HEK293 (cell line): Measurements from ENCODE around the gene VPS13C.

Source experiments
- CTCF ChIA-PET: fragments of 350-600 bp; formaldehyde crosslinking; extraction: SDS; loops from one replicate; lab custom pipeline; 2021; ENCODE audit warnings: antibody characterized with exemption; lab: Yijun Ruan, JAX
- POLR2A ChIA-PET: fragments of 300-600 bp; formaldehyde crosslinking; extraction: SDS; loops from one replicate; lab custom pipeline; 2020; ENCODE audit warnings: antibody characterized with exemption, inconsistent platforms; lab: Yijun Ruan, JAX
- H3K27ac ChIP-seq: fragments of 200-500 bp; sonication (Bioruptor generic); 2 replicates; pipeline ENCODE4 v1.5.1; 2014; ENCODE audit warnings: low read depth, low read length, control low read depth, inconsistent platforms; ENCODE audit errors: extremely low read depth
- H3K36me3 ChIP-seq, 2 experiments: fragments of 200-500 bp in 1 of 2; sonication (Bioruptor generic) in 1 of 2; 1 replicate in 1 of 2; 2 replicates in 1 of 2; pipeline ENCODE4 v1.5.1; 2014 to 2017; ENCODE audit warnings: inconsistent platforms in 2 of 2, low read length in 2 of 2; ENCODE audit not compliant: control insufficient read depth in 2 of 2, insufficient read depth in 1 of 2
- H3K4me1 ChIP-seq: fragments of 200-500 bp; sonication (Bioruptor generic); 2 replicates; pipeline ENCODE4 v1.5.1; 2014; ENCODE audit warnings: mild to moderate bottlenecking, low read length, inconsistent platforms; ENCODE audit not compliant: control insufficient read depth, insufficient read depth
- H3K4me3 ChIP-seq: 2 replicates; pipeline ENCODE4 v1.5.1; 2011; ENCODE audit warnings: low read depth, mild to moderate bottlenecking, control low read depth, low read length, moderate library complexity
- H3K9me3 ChIP-seq: fragments of 200-500 bp; sonication (Bioruptor generic); 2 replicates; pipeline ENCODE4 v1.5.1; 2014; ENCODE audit warnings: low read depth, low read length, inconsistent platforms; ENCODE audit not compliant: control insufficient read depth, insufficient read depth
- HOXD13 ChIP-seq: sonication (generic); formaldehyde crosslinking; IDR thresholded peaks from 2 replicates; pipeline ENCODE4 v1.8.0; 2022; ENCODE audit warnings: missing genetic modification reagents, borderline replicate concordance
- MYNN ChIP-seq: fragments of 450-650 bp; formaldehyde crosslinking; IDR thresholded peaks from 2 replicates; pipeline ENCODE4 v1.5.1; 2016; ENCODE audit warnings: missing biosample characterization, missing genetic modification characterization, borderline replicate concordance
- ZBTB20 ChIP-seq: fragments of 450-650 bp; formaldehyde crosslinking; IDR thresholded peaks from 2 replicates; pipeline ENCODE4 v1.5.1; 2016; ENCODE audit warnings: missing biosample characterization, missing genetic modification characterization
- ZBTB7A ChIP-seq: fragments of 450-650 bp; formaldehyde crosslinking; IDR thresholded peaks from 2 replicates; pipeline ENCODE4 v1.5.1; 2016; ENCODE audit warnings: low read depth, missing biosample characterization, missing genetic modification characterization
- ZFHX2 ChIP-seq: fragments of 450-650 bp; formaldehyde crosslinking; conservative IDR thresholded peaks from 2 replicates; pipeline ENCODE4 v1.5.1; 2016; ENCODE audit warnings: missing biosample characterization, missing genetic modification characterization
- ZFP37 ChIP-seq: fragments of 450-650 bp; formaldehyde crosslinking; IDR thresholded peaks from 2 replicates; pipeline ENCODE4 v1.5.1; 2016; ENCODE audit warnings: missing biosample characterization, missing genetic modification characterization
- ZFP41 ChIP-seq: fragments of 450-650 bp; formaldehyde crosslinking; IDR thresholded peaks from 2 replicates; pipeline ENCODE4 v1.5.1; 2016; ENCODE audit warnings: missing biosample characterization, missing genetic modification characterization, borderline replicate concordance
- ZFP69B ChIP-seq: fragments of 450-650 bp; formaldehyde crosslinking; IDR thresholded peaks from 2 replicates; pipeline ENCODE4 v1.5.1; 2016; ENCODE audit warnings: missing biosample characterization, missing genetic modification characterization
- ZNF10 ChIP-seq: fragments of 450-650 bp; formaldehyde crosslinking; IDR thresholded peaks from 2 replicates; pipeline ENCODE4 v1.5.1; 2017; ENCODE audit warnings: missing biosample characterization, missing genetic modification characterization
- ZNF114 ChIP-seq: fragments of 450-650 bp; formaldehyde crosslinking; IDR thresholded peaks from 2 replicates; pipeline ENCODE4 v1.5.0; 2017; ENCODE audit warnings: missing biosample characterization, missing genetic modification characterization
- ZNF138 ChIP-seq: fragments of 450-650 bp; formaldehyde crosslinking; IDR thresholded peaks from 2 replicates; pipeline ENCODE4 v1.5.1; 2016; ENCODE audit warnings: missing biosample characterization, missing genetic modification characterization, borderline replicate concordance
- ZNF221 ChIP-seq: fragments of 450-650 bp; formaldehyde crosslinking; IDR thresholded peaks from 2 replicates; pipeline ENCODE4 v1.5.1; 2017; ENCODE audit warnings: missing biosample characterization, missing genetic modification characterization, borderline replicate concordance
- ZNF266 ChIP-seq: fragments of 450-650 bp; formaldehyde crosslinking; IDR thresholded peaks from 2 replicates; pipeline ENCODE4 v1.5.1; 2016; ENCODE audit warnings: missing biosample characterization, missing genetic modification characterization, low read depth
- ZNF311 ChIP-seq: fragments of 450-650 bp; formaldehyde crosslinking; IDR thresholded peaks from 2 replicates; pipeline ENCODE4 v1.5.1; 2017; ENCODE audit warnings: missing biosample characterization, missing genetic modification characterization, borderline replicate concordance
- ZNF341 ChIP-seq: fragments of 450-650 bp; formaldehyde crosslinking; IDR thresholded peaks from 2 replicates; pipeline ENCODE4; 2016; ENCODE audit warnings: low read depth, missing biosample characterization, missing genetic modification characterization
- ZNF416 ChIP-seq: fragments of 450-650 bp; formaldehyde crosslinking; IDR thresholded peaks from 2 replicates; pipeline ENCODE4 v1.5.1; 2016; ENCODE audit warnings: missing biosample characterization, missing genetic modification characterization
- ZNF423 ChIP-seq: fragments of 450-650 bp; formaldehyde crosslinking; IDR thresholded peaks from 2 replicates; pipeline ENCODE4 v1.5.1; 2016; ENCODE audit warnings: missing biosample characterization, missing genetic modification characterization
- ZNF571 ChIP-seq: fragments of 450-650 bp; formaldehyde crosslinking; IDR thresholded peaks from 2 replicates; pipeline ENCODE4 v1.5.0; 2017; ENCODE audit warnings: missing biosample characterization, missing genetic modification characterization
- ZNF596 ChIP-seq: fragments of 450-650 bp; IDR thresholded peaks from 2 replicates; pipeline ENCODE4 v1.5.0; 2018; ENCODE audit warnings: missing biosample characterization, mild to moderate bottlenecking, missing genetic modification characterization, moderate library complexity
- ZNF600 ChIP-seq: fragments of 450-650 bp; formaldehyde crosslinking; IDR thresholded peaks from 2 replicates; pipeline ENCODE4 v1.5.1; 2016; ENCODE audit warnings: missing biosample characterization, missing genetic modification characterization
- ZNF792 ChIP-seq: fragments of 450-650 bp; formaldehyde crosslinking; IDR thresholded peaks from 2 replicates; pipeline ENCODE4 v1.5.1; 2016; ENCODE audit warnings: missing biosample characterization, missing genetic modification characterization
- TF ChIP-seq, protein P1 (sequence below): fragments of 450-650 bp; formaldehyde crosslinking; IDR thresholded peaks from 2 replicates; pipeline ENCODE4 v1.5.1; 2016; ENCODE audit warnings: missing biosample characterization, missing genetic modification characterization, borderline replicate concordance
- TF ChIP-seq, protein P2 (sequence below): fragments of 450-650 bp; formaldehyde crosslinking; IDR thresholded peaks from 2 replicates; pipeline ENCODE4 v1.5.1; 2016; ENCODE audit warnings: missing biosample characterization, missing genetic modification characterization
- TF ChIP-seq, protein P3 (sequence below): fragments of 450-650 bp; formaldehyde crosslinking; IDR thresholded peaks from 2 replicates; pipeline ENCODE4 v1.5.1; 2016; ENCODE audit warnings: missing biosample characterization, missing genetic modification characterization
- TF ChIP-seq, protein P4 (sequence below): fragments of 450-650 bp; IDR thresholded peaks from 2 replicates; pipeline ENCODE4 v1.5.1; 2018; ENCODE audit warnings: missing biosample characterization, mild to moderate bottlenecking, missing genetic modification characterization

VPS13C gene

DNA sequence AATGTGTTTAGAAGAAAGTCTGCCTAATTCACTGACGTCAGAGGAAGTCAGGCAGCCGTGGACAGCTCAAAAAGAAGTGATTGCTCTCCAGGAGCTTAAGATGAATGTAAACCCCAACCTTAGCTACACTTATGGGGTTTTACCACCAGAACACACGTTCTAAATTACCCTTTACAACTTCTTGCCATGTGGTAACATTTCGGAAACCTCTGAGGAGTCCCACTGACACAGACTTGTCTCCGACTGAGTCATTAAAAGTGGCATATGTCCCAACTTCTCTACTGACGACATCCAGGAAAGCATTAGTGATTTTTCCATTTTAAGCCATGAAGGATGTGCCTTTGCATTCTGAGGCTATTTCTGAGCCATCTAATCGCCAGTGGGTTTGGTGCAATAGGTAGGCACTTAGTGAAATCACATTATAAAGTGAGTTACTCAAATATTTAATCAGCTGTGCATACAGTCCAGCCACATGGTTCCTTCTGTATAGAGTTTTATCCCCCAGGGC is 38.9 kb upstream of the VPS13C start (continued):
- TF ChIP-seq, protein P1, sequence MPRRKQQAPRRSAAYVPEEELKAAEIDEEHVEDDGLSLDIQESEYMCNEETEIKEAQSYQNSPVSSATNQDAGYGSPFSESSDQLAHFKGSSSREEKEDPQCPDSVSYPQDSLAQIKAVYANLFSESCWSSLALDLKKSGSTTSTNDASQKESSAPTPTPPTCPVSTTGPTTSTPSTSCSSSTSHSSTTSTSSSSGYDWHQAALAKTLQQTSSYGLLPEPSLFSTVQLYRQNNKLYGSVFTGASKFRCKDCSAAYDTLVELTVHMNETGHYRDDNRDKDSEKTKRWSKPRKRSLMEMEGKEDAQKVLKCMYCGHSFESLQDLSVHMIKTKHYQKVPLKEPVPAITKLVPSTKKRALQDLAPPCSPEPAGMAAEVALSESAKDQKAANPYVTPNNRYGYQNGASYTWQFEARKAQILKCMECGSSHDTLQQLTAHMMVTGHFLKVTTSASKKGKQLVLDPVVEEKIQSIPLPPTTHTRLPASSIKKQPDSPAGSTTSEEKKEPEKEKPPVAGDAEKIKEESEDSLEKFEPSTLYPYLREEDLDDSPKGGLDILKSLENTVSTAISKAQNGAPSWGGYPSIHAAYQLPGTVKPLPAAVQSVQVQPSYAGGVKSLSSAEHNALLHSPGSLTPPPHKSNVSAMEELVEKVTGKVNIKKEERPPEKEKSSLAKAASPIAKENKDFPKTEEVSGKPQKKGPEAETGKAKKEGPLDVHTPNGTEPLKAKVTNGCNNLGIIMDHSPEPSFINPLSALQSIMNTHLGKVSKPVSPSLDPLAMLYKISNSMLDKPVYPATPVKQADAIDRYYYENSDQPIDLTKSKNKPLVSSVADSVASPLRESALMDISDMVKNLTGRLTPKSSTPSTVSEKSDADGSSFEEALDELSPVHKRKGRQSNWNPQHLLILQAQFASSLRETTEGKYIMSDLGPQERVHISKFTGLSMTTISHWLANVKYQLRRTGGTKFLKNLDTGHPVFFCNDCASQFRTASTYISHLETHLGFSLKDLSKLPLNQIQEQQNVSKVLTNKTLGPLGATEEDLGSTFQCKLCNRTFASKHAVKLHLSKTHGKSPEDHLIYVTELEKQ (tag by site-specific recombination): no peak
- TF ChIP-seq ZFP41 (tag by site-specific recombination) (no peak), MYNN (tag by site-specific recombination) (no peak), ZNF792 (tag by site-specific recombination) (no peak), ZNF416 (tag by site-specific recombination) (no peak), ZNF266 (no peak), ZFP37 (no peak), ZNF114 (no peak)
- TF ChIP-seq, all 188 proteins: peak for 0

DNA sequence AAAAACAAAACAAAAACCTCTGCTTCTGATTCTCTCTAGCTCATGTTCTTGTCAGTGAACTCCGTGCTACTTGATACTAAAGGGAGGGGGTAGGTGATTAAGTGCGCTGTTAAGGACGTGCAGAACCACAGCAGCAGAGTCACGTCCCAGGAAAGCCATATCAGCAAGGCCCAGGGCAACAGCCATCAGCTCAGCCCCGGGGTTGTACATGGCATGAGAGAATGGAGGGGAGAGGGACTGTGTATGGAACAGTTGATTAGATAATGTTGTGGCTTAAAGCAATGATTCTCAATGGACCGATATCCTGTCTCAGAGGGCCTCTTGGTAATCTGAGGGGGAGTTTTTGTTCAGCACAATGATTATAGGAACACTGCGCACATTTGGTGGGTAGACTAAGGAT is 34.1 kb upstream of the VPS13C start:
- no peak overlapping the region for H3K4me3 ChIP-seq
- no peaks in the 10 kb centered on the region for H3K4me1 ChIP-seq
- H3K9me3 ChIP-seq: no peaks in the 10 kb centered on the region
- no peak overlapping the region for H3K27ac ChIP-seq
- CTCF ChIA-PET: interaction anchor here (0.7 kb wide), 1 partner anchor 35 kb away, joined by 3 read pairs; no protein-coding TSS in a partner anchor
- POLR2A ChIA-PET: no interaction called here
- H3K36me3 ChIP-seq: no peaks in the 10 kb centered on the region
- TF ChIP-seq ZNF341 (tag by site-specific recombination): peak; percentile 34; the same call in 1 of the 2 replicates
- TF ChIP-seq ZNF600: peak; percentile 86
- no peak for TF ChIP-seq ZNF311 (tag by site-specific recombination)
- no peak for TF ChIP-seq ZNF423 (tag by site-specific recombination)
- TF ChIP-seq HOXD13 (CRISPR knock-in tag): no peak

DNA sequence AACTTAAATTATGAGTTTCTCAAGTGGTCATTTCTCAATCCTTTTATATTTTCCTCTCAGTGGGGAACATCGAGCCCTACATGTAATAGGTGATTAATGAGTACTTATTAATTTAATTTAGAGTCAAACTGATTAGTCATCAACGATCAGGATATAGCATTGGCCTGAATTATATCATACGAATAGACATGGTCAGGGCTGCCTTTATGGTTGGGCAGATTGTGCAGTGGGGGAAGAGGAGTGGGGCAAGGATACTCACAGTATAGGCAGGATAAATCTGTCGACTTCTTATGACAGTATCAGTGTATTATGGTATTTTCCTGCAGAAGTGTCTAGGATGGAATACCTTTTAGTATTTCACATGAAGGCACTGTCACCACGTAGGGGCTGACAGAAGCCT is 33.6 kb upstream of the VPS13C start:
- no peak overlapping the region for H3K27ac ChIP-seq
- ChIA-PET POLR2A (no interaction called here), CTCF (no interaction called here)
- no peaks in the 10 kb centered on the region for H3K4me1 ChIP-seq
- no peaks in the 10 kb centered on the region for H3K9me3 ChIP-seq
- H3K4me3 ChIP-seq: no peak overlapping the region
- H3K36me3 ChIP-seq: no peaks in the 10 kb centered on the region
- TF ChIP-seq ZNF221 (tag by site-specific recombination) (no peak), ZBTB20 (no peak), ZNF138 (no peak), ZNF596 (no peak), ZBTB7A (tag by site-specific recombination) (no peak), ZFP69B (tag by site-specific recombination) (no peak), ZFHX2 (tag by site-specific recombination) (no peak), ZNF10 (tag by site-specific recombination) (no peak), ZNF571 (tag by site-specific recombination) (no peak)
- TF ChIP-seq, protein P2, sequence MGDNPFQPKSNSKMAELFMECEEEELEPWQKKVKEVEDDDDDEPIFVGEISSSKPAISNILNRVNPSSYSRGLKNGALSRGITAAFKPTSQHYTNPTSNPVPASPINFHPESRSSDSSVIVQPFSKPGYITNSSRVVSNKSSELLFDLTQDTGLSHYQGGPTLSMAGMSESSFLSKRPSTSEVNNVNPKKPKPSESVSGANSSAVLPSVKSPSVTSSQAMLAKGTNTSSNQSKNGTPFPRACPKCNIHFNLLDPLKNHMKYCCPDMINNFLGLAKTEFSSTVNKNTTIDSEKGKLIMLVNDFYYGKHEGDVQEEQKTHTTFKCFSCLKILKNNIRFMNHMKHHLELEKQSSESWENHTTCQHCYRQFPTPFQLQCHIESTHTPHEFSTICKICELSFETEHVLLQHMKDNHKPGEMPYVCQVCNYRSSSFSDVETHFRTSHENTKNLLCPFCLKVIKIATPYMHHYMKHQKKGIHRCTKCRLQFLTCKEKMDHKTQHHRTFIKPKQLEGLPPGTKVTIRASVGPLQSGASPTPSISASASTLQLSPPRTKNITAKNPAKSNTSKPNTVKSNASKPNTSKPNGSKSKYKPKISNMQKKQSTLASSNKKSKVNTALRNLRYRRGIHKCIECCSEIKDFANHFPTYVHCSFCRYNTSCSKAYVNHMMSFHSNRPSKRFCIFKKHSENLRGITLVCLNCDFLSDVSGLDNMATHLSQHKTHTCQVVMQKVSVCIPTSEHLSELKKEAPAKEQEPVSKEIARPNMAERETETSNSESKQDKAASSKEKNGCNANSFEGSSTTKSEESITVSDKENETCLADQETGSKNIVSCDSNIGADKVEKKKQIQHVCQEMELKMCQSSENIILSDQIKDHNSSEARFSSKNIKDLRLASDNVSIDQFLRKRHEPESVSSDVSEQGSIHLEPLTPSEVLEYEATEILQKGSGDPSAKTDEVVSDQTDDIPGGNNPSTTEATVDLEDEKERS: no peak
- TF ChIP-seq, protein P3, sequence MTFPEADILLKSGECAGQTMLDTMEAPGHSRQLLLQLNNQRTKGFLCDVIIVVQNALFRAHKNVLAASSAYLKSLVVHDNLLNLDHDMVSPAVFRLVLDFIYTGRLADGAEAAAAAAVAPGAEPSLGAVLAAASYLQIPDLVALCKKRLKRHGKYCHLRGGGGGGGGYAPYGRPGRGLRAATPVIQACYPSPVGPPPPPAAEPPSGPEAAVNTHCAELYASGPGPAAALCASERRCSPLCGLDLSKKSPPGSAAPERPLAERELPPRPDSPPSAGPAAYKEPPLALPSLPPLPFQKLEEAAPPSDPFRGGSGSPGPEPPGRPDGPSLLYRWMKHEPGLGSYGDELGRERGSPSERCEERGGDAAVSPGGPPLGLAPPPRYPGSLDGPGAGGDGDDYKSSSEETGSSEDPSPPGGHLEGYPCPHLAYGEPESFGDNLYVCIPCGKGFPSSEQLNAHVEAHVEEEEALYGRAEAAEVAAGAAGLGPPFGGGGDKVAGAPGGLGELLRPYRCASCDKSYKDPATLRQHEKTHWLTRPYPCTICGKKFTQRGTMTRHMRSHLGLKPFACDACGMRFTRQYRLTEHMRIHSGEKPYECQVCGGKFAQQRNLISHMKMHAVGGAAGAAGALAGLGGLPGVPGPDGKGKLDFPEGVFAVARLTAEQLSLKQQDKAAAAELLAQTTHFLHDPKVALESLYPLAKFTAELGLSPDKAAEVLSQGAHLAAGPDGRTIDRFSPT (tag by site-specific recombination): no peak
- TF ChIP-seq, protein P4, sequence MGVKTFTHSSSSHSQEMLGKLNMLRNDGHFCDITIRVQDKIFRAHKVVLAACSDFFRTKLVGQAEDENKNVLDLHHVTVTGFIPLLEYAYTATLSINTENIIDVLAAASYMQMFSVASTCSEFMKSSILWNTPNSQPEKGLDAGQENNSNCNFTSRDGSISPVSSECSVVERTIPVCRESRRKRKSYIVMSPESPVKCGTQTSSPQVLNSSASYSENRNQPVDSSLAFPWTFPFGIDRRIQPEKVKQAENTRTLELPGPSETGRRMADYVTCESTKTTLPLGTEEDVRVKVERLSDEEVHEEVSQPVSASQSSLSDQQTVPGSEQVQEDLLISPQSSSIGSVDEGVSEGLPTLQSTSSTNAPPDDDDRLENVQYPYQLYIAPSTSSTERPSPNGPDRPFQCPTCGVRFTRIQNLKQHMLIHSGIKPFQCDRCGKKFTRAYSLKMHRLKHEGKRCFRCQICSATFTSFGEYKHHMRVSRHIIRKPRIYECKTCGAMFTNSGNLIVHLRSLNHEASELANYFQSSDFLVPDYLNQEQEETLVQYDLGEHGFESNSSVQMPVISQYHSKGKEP (tag by site-specific recombination): no peak
